GM12878 (cell line): Measurements from ENCODE around the gene PSMB3. TPM values are rescaled to one million over a fixed set of nuclear protein-coding genes. Genes with fewer than 3 reads are reported as not detected.

Source experiments
- ATF3 ChIP-seq: IDR thresholded peaks from 2 replicates; pipeline ENCODE4 v1.6.1; 2011; ENCODE audit warnings: low read depth, mild to moderate bottlenecking, low read length, moderate library complexity, borderline replicate concordance; ENCODE audit errors: extremely low read depth
- BCL3 ChIP-seq: IDR thresholded peaks from 2 replicates; pipeline ENCODE4 v1.6.1; 2011; ENCODE audit warnings: borderline replicate concordance, low read depth, mild to moderate bottlenecking, moderate library complexity, low read length; ENCODE audit not compliant: insufficient read depth, poor library complexity, severe bottlenecking
- BHLHE40 ChIP-seq, 2 experiments: fragments of 450-650 bp in 1 of 2; IDR thresholded peaks; 2 replicates each; pipeline ENCODE4 v1.6.1; 2011 to 2017; ENCODE audit warnings: low read depth in 2 of 2, borderline replicate concordance in 1 of 2, improper control_type of control experiment in 1 of 2, low read length in 1 of 2, mild to moderate bottlenecking in 1 of 2
- CUX1 ChIP-seq: IDR thresholded peaks from 2 replicates; pipeline ENCODE4 v1.6.1; 2012; ENCODE audit warnings: improper control_type of control experiment, low read depth, low read length; ENCODE audit not compliant: insufficient replicate concordance
- EED ChIP-seq: sonication (generic); IDR thresholded peaks from 2 replicates; pipeline ENCODE4 v1.6.1; 2016; ENCODE audit warnings: antibody characterized with exemption, low read depth
- IKZF1 ChIP-seq: fragments of 450-650 bp; conservative IDR thresholded peaks from 2 replicates; pipeline ENCODE4 v1.6.1; 2017; ENCODE audit warnings: antibody characterized with exemption, mild to moderate bottlenecking
- KDM1A ChIP-seq: fragments of 200-600 bp; sonication (generic); IDR thresholded peaks from 2 replicates; pipeline ENCODE4 v1.6.1; 2016; ENCODE audit warnings: borderline replicate concordance
- SMAD1 ChIP-seq: fragments of 450-650 bp; IDR thresholded peaks from 2 replicates; pipeline ENCODE4 v1.6.1; 2018; ENCODE audit warnings: mild to moderate bottlenecking, low read depth; ENCODE audit not compliant: partially characterized antibody
- polyA plus RNA-seq, 11 experiments: library from polyadenylated mRNA; depleted of rRNA in 4 of 11; unstranded in 6 of 11; stranded (reverse) in 5 of 11; fragments of >200 nt; fragmentation: Nextera tagmentation in 4 of 11; fragmentation: Illumina TruSeq in 1 of 11; extraction: Ambion mirVana in 4 of 11; extraction: Trizol in 1 of 11; gene quantifications; 1 replicate in 1 of 11; 2 replicates in 10 of 11; pipeline versions ENCODE4 v1.2.1 to v1.2.3, GENCODE V29; 2011 to 2016; ENCODE audit warnings: inconsistent platforms in 2 of 11, missing spikeins in 2 of 11, low read depth in 1 of 11
- total RNA-seq, 4 experiments: library from RNA; depleted of rRNA in 3 of 4; stranded (reverse); fragments of >200 nt in 3 of 4; fragmentation: Illumina TruSeq in 1 of 4; extraction: Trizol in 1 of 4; gene quantifications; 2 replicates each; pipeline versions ENCODE4 v1.2.1 to v1.2.3, GENCODE V29; 2013 to 2021

Gene PSMB3
- total and polyA plus RNA-seq, 10 of the 15 experiments (the other 5 are each of a cell fraction or from before 2014, with no cell fraction given): 300 to 2,130 (median 490) TPM

- TF ChIP-seq CUX1 (no peak), KDM1A (no peak), IKZF1 (peak; percentile 71), BCL3 (no peak), BHLHE40 (IDR thresholded peaks at IDR 0.05; ENCODE audit: borderline replicate concordance in 1 of 2, low read depth in 2 of 2, low read length in 1 of 2) (peak in 1 of 2 experiments; percentile 61; a peak in 2 of 4 replicates), EED (peak; percentile 32; the same call in 1 of the 2 replicates), ATF3 (peak; percentile 37; the same call in 1 of the 2 replicates), SMAD1 (no peak)
Observed at GRCh38 chr17:38748149-38748891, 4.2 kb upstream of the PSMB3 start, which contains the start of gene PCGF2 (continued).
